IPS DF 4.7 (cell line): Measurements from ENCODE around the gene ZSWIM6.

Experiments used
- DNase-seq: peaks from one replicate; pipeline ENCODE4 v3.0.0-alpha.2; 2013; ENCODE audit warnings: low spot score; ENCODE audit errors: extremely low read depth

ZSWIM6 gene

GRCh38 chr5:61307191-61307590, 24.9 kb upstream of the ZSWIM6 start:
- no peak for DNase-seq

GRCh38 chr5:61307611-61308010, 24.4 kb upstream of the ZSWIM6 start:
- DNase-seq = no peak

- DNase-seq = no peak
Observed at GRCh38 chr5:61308712-61309111, 23.3 kb upstream of the ZSWIM6 start.

DNA sequence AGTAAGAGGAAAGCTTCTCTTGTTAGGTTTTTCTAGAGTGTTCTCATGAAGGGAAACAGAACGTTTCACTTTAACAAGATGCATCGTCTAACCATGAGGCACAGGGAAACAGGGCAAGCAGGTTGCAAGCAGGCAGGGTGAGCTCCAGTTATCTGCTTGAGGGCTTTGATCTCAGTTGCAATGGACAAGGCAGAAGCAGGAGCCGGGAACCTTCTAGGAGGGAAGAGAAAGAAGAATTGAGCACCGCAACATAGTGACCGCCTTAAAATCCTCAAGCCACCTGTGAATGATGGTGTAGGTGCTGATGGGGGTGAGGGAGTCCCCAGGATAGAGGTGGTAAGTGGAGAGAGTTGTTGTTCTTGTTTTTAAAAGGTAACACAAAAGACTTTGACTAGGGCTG, 22.9 kb upstream of the ZSWIM6 start:
- no peak for DNase-seq

DNA sequence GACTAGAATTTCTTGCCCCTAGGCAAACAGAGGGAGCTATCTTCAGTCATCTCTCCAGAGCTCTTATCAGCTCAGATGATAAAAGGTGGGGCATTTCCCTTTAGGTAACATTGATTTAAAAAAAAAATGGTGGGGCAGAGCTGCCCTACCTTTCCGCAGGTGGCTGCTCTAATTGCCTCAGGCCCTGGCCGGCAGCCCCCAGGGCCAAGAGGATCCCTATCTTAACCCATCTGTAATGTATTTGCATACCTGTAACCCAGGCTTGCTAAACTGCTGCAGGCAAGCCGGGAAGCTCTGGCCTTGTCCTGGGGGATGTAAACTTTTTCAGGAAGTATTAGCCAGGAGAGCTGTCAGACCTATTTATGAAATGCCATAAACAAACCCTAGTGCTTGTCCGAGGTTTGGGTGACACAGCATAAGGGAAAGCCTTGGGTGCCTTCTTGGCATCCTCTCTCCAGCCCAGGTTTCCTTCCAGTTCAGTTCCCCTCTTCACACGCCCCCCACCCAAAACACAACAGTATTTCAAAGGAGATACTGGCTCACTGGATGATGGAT, 20.9 kb upstream of the ZSWIM6 start:
- DNase-seq = no peak

GRCh38 chr5:61311836-61312808, 19.9 kb upstream of the ZSWIM6 start:
- DNase-seq = no peak

- DNase-seq = no peak
Observed at GRCh38 chr5:61313960-61314681, 17.9 kb upstream of the ZSWIM6 start.

DNA sequence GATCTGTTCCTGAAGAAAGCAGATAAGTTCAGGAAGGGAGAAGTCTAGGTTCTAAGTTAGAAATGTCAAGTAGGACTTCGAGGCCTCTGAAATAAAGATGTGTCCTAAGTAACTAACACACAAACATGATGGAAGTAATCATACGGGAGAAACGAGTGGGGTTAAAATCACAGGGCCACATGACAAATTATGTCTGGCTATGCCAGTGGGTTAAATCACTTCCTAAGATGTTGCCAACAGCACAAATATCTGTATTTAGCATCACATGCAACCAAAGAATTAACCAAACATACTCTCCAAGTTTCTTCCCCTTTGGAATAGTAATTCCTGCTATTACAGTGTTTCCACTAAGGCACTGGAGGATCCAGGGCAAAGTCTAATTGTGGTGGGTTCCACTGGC, 13.7 kb upstream of the ZSWIM6 start:
- no peak for DNase-seq

DNA sequence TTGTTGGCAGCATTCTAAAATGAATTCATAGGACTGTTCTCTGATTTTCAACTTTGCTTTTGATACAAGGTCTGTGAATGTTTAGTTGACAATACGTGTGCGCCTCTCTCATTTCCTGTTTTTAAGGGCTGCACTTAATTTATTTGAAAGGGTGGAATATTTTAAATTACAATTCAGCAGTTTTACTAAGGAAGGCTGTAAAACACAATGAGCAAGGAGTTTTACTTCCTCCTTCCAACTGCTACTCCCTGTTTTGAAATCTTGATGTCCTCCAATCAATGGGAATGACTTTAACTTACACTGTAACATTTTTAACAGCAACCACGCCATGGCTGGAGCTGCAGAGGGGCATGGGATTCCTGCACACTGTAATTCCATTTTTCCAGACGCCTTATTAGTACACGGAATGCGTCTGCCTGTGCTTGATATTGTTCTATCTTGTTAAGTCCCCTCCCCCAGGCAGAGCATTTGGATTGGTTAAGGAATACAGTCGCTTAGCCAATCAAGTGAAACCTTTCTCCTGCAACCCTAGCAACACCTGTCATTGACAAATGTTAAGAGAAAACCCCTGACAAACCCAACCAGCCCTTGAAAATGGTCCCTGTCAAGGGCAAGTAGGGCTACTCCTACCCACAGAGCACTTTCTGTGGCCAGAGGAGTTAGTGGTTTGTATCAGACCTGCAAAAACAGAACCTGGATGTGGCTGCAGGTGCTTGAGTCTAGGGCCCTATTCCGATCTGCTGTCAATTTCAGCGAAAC, 12.5 kb upstream of the ZSWIM6 start:
- no peak for DNase-seq

DNA sequence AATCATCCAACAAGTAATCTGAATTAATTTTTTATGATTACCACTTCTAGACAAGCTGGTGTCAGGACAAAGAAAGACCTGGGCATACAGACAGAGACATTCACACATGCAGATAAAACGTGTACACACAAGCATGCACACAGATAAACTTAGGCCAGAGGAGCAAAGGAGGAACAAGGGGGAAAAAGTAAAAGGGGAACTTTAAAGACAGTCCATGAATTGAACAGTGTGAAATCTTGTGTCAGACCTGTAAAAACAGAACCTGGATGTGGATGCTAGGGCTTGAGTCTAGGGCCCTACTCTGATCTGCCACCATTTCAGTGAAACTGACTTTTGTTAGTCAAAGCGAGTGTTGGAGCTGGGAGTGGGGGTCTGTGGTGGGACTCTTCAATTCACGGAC, 11.2 kb upstream of the ZSWIM6 start:
- DNase-seq = no peak

DNA sequence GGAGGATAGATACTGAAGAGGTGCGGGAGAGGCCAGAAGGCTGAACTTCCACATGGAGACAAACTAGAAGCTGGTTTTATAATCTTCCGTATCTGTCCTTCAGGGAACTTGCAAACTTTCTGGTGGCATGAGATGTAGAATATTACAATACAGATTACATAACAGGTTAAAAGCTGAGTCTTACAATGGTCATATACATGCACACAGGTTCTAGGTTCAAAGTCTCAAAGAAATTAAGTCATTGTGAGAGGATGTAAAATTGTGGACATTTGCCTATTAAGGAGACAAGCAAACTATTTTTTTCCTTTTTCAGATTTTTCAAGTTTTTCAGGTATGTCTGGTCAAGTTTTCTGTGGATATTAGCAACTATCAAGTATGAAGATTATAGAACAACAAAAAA, 10.4 kb upstream of the ZSWIM6 start:
- DNase-seq = no peak

GRCh38 chr5:61322738-61323725, 9.0 kb upstream of the ZSWIM6 start:
- DNase-seq = no peak

DNA sequence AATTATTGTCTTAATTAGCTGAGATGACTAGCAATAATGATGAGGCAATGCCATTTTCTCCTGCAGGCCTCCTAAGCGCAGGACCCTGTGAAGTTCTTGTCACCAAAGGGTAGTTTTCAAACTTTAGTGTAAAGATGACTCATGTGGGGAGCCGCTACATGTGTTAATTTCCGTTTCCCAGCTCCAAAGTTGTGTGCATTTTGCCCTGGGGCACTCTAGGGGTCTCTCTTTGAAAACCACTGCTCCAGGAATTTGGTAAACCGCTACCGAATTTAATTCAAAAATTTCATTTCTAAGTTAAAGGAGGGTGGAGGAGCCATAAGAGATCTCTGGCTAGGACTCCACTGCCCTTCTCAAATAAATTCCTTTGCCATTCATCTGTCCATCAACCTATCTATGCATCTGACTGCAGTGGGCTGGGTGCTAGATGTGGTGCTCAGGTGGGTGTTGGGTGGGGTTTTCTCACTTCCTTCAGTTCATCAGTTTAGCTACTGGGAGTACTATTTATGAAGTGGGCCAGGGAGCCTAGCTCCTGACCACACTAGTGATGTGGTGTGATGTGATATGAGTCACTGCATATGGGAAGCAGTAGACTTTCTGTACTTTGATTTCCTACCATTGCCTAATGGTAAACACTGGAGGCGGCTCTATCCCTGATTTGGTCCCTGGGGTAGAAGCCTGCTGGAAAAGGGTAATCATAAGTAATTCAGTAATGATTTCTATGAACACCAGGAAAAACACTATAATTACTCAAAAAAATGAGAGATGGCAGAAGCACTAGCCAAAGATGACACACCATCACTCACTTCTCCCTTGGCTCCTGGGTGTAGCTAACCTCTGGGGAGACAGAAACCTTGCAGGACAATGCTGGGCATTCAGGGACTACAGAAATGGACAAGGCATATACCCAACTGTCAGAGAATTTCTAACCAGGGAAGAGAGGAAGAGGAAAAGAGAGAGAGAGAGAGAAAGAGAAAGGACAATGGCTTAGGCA, 4.0 kb upstream of the ZSWIM6 start:
- DNase-seq = no peak

- DNase-seq = no peak
Observed at GRCh38 chr5:61328791-61329549, 3.1 kb upstream of the ZSWIM6 start.

- DNase-seq = no peak
Observed at GRCh38 chr5:61329550-61330128, 2.4 kb upstream of the ZSWIM6 start.

DNA sequence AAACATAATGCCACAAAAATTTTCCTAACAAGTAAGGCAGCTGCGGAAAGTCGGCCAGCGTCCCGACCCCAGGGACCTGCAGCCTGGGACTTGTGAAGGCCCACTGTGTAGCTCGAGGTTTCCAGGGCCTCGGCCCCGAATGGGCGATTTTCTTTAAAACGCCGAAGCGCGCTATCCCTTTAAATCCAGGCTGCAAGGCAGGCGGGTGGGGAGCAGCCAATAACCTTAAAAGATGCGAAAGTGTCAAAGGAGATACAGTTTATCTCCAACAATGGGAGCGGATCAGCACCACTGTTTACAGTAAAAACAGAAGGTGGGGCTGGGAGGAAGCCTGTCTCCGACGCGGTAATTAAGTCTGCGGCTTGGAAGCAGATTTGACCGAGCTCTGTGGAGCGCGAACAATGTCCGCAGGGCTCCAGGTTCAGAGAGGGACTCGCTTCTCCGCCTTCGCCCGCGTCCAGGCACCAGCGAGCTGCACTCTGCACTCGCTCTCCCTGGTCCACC, 1.7 kb upstream of the ZSWIM6 start:
- DNase-seq = no peak

DNA sequence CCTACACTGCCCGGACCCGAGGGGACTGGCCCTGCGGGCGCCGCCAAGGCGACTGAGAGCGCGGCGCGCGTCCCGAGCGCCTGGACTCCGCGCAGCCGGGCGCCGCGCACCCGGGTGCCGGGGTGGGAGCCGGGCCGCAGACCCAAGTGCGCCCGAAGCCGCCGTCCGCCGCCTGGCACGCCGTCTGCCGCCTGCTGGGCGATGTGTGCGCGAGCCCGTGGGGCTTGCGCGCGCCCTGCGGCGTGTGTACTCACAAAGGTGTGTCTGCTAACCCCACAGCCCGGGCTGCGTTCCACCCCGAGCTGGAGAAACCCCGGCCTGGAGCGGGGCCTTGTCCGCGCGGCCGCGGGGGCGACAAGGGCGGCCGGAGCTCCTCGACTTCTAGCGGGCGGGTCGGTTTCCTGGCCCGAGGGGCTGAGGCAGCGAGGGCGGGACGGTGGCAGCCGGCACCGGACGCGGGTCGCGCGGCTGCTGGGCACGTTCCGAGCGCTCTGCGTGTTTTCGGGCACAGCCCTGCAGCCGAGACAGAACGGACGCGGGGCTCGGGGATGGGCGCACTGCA, 1.1 kb upstream of the ZSWIM6 start:
- no peak for DNase-seq
